ENCODE measurements around the gene BIRC5. TPM values are rescaled to one million over a fixed set of nuclear protein-coding genes. Genes with fewer than 3 reads are reported as not detected.

BIRC5 gene
- 0.69 TPM for total RNA-seq
- long read RNA-seq, partial matches to known transcripts, result 0 of 1 reads
- long read RNA-seq, other reads (novel, unspliced or antisense), result 0 of 1 reads

- Histone ChIP-seq H3K36me3 (no peaks in the 10 kb centered on the region), H3K9me3 (replicated peaks) (no peaks in the 10 kb centered on the region), H3K27me3 (ENCODE audit: low read depth) (no peaks in the 10 kb centered on the region), H3K4me3 (peak within 1 kb of the TSS; percentile 67), H3K4me1 (peaks cover 10% of the 10 kb centered on the region), H3K27ac (replicated peaks) (no peak within 1 kb of the TSS)
- intact Hi-C loops (cut with micrococcal nuclease), result no loop called here
- peak; percentile 91 for DNase-seq
- TF ChIP-seq CTCF (IDR thresholded peaks at IDR 0.05; ENCODE audit: borderline replicate concordance), result no peak
Observed at GRCh38 chr17:78214016-78214705, at the start of gene BIRC5. BIRC5 (plus strand) TSS chr17:78214253; CDS start chr17:78214317, 64 bp downstream.

GRCh38 chr17:78164748-78165607 is 49.1 kb upstream of the BIRC5 start:
- Histone ChIP-seq H3K4me1 (peaks cover 21% of the 10 kb centered on the region), H3K9me3 (replicated peaks) (no peaks in the 10 kb centered on the region), H3K27me3 (ENCODE audit: low read depth) (no peaks in the 10 kb centered on the region), H3K36me3 (no peaks in the 10 kb centered on the region), H3K27ac (replicated peaks) (no peak overlapping the region), H3K4me3 (no peak overlapping the region)
- intact Hi-C loops (cut with micrococcal nuclease), result no loop called here
- no peak for TF ChIP-seq CTCF (IDR thresholded peaks at IDR 0.05; ENCODE audit: borderline replicate concordance)
- DNase-seq, result no peak

- intact Hi-C loops (cut with micrococcal nuclease), result no loop called here
- no peaks in the 10 kb centered on the region for H3K27me3 ChIP-seq (ENCODE audit: low read depth)
- H3K36me3 ChIP-seq, result peaks cover 9% of the 10 kb centered on the region
- H3K4me3 ChIP-seq, result no peak overlapping the region
- DNase-seq, result no peak
- H3K9me3 ChIP-seq (replicated peaks), result no peaks in the 10 kb centered on the region
- H3K4me1 ChIP-seq, result peaks cover 34% of the 10 kb centered on the region
- no peak for TF ChIP-seq CTCF (IDR thresholded peaks at IDR 0.05; ENCODE audit: borderline replicate concordance)
- H3K27ac ChIP-seq (replicated peaks), result no peak overlapping the region
Observed at GRCh38 chr17:78166416-78166815, 47.6 kb upstream of the BIRC5 start.

GRCh38 chr17:78168242-78168902 is 45.7 kb upstream of the BIRC5 start, which contains the start of gene SYNGR2:
SYNGR2 (plus strand) TSS chr17:78168581; CDS start chr17:78168617, 36 bp downstream.
- intact Hi-C loops (cut with micrococcal nuclease), result no loop called here
- no peak for TF ChIP-seq CTCF (IDR thresholded peaks at IDR 0.05; ENCODE audit: borderline replicate concordance)
- peak; percentile 89 for DNase-seq
- H3K4me3 ChIP-seq, result peak within 1 kb of the TSS; percentile 83
- H3K36me3 ChIP-seq, result peaks cover 18% of the 10 kb centered on the region
- peak within 1 kb of the TSS; percentile 94 for H3K27ac ChIP-seq (replicated peaks)
- H3K4me1 ChIP-seq, result peaks cover 53% of the 10 kb centered on the region
- H3K9me3 ChIP-seq (replicated peaks), result no peaks in the 10 kb centered on the region
- H3K27me3 ChIP-seq (ENCODE audit: low read depth), result no peaks in the 10 kb centered on the region

All from left ventricle myocardium inferior (tissue), 1 donor.